Panc1 (cell line): ENCODE measurements around the gene KIF21B. TPM values are rescaled to one million over a fixed set of nuclear protein-coding genes. Genes with fewer than 3 reads are reported as not detected.

Source experiments
- ATAC-seq: fragments of 200-7000 bp; cut with Tn5 transposase; 2 replicates; pipeline ENCODE4 v1.9.1; 2020; ENCODE audit warnings: mild to moderate bottlenecking, moderate library complexity
- BruUV-seq: library from RNA; stranded (reverse); fragments of 400-500 nt; replicated peaks from 2 replicates; lab custom pipeline; 2021; lab: Mats Ljungman, UMichigan
- CTCF ChIA-PET: fragments of 300-600 bp; sonication (Branson Sonifier 250); formaldehyde crosslinking; loops from one replicate; lab custom pipeline; 2022; ENCODE audit warnings: antibody characterized with exemption; lab: Charles Lee
- POLR2A ChIA-PET: fragments of 300-600 bp; sonication (Branson Sonifier 250); formaldehyde crosslinking; loops from one replicate; lab custom pipeline; 2022; ENCODE audit warnings: antibody characterized with exemption; lab: Charles Lee
- DNase-seq: peaks from one replicate; pipeline ENCODE4 v3.0.0-alpha.2; 2010; ENCODE audit warnings: low read depth, low spot score
- H3K27ac ChIP-seq: 2 replicates; pipeline ENCODE4 v1.5.1; 2011; ENCODE audit warnings: mild to moderate bottlenecking, low read length, inconsistent platforms
- H3K27me3 ChIP-seq: fragments of 200-500 bp; sonication (Bioruptor generic); 2 replicates; pipeline ENCODE4 v1.6.0; 2014; ENCODE audit warnings: low read length, inconsistent platforms; ENCODE audit not compliant: control insufficient read depth, insufficient read depth
- H3K36me3 ChIP-seq: fragments of 200-500 bp; sonication (Bioruptor generic); 2 replicates; pipeline ENCODE4 v1.5.1; 2014; ENCODE audit warnings: inconsistent platforms, mild to moderate bottlenecking, low read length, moderate library complexity; ENCODE audit not compliant: control insufficient read depth, insufficient read depth
- H3K4me1 ChIP-seq: 2 replicates; pipeline ENCODE4 v1.5.1; 2011; ENCODE audit warnings: inconsistent platforms, mild to moderate bottlenecking, low read length, moderate library complexity; ENCODE audit not compliant: control insufficient read depth, insufficient read depth
- H3K4me3 ChIP-seq, 2 experiments: 2 replicates each; pipeline ENCODE4 v1.5.1; 2011 to 2012; ENCODE audit warnings: low read depth in 2 of 2, low read length in 2 of 2, mild to moderate bottlenecking in 2 of 2, inconsistent platforms in 1 of 2, moderate library complexity in 1 of 2
- H3K9me3 ChIP-seq: fragments of 200-500 bp; sonication (Bioruptor generic); 2 replicates; pipeline ENCODE4 v1.5.1; 2014; ENCODE audit warnings: low read depth, mild to moderate bottlenecking, inconsistent platforms, low read length, moderate library complexity; ENCODE audit not compliant: control insufficient read depth, insufficient read depth
- POLR2AphosphoS5 ChIP-seq: IDR thresholded peaks from 2 replicates; pipeline ENCODE4 v1.6.1; 2012; ENCODE audit warnings: mild to moderate bottlenecking, low read depth, low read length, moderate library complexity
- SIN3A ChIP-seq: IDR thresholded peaks from 2 replicates; pipeline ENCODE4 v1.6.1; 2012; ENCODE audit warnings: low read depth, mild to moderate bottlenecking, low read length, moderate library complexity, borderline replicate concordance; ENCODE audit not compliant: insufficient read depth
- TCF7L2 ChIP-seq: IDR thresholded peaks from 2 replicates; pipeline ENCODE4 v1.6.1; 2011; ENCODE audit warnings: mild to moderate bottlenecking, low read depth, low read length, inconsistent platforms
- in situ Hi-C: cut with HindIII; loops from 2 replicates; pipeline ENCODE4 v1.10.0; 2016; ENCODE audit warnings: low sequenced_read_pairs, low pct_unique_long_range_greater_than_20kb
- intact Hi-C: fragments of 100-400 bp; cut with micrococcal nuclease; formaldehyde crosslinking; loops from one replicate; pipeline ENCODE4 v1.10.0; 2022; ENCODE audit not compliant: unreplicated experiment
- total RNA-seq: library from RNA; stranded (reverse); gene quantifications from one replicate; pipeline ENCODE4 v1.2.1, GENCODE V29; 2021; ENCODE audit not compliant: unreplicated experiment
- TF ChIP-seq, protein P1 (sequence below): fragments of 450-650 bp; IDR thresholded peaks from 2 replicates; pipeline ENCODE4 v1.5.1; 2017; ENCODE audit warnings: mild to moderate bottlenecking
- TF ChIP-seq, protein P2 (sequence below), 2 experiments: IDR thresholded peaks; 2 replicates each; pipeline ENCODE4 v1.6.1; 2011 to 2012; ENCODE audit warnings: low read depth in 2 of 2, control low read depth in 1 of 2, low read length in 1 of 2, mild to moderate bottlenecking in 1 of 2, moderate library complexity in 1 of 2; ENCODE audit not compliant: insufficient read depth in 1 of 2

The KIF21B gene
- total RNA-seq, 1 experiment from 2014 or later, result 0.46 TPM

GRCh38 chr1:201054091-201054543 is 30.6 kb upstream of the KIF21B start:
- BruUV-seq, result no TSS peak
- peaks cover 6% of the 10 kb centered on the region; the same call in 1 of the 2 replicates for H3K27me3 ChIP-seq
- in situ Hi-C loops (no loop called here), intact Hi-C loops (no loop called here)
- no peak overlapping the region for H3K27ac ChIP-seq
- ChIA-PET CTCF (no interaction called here), POLR2A (no interaction called here)
- TF ChIP-seq, protein P1, sequence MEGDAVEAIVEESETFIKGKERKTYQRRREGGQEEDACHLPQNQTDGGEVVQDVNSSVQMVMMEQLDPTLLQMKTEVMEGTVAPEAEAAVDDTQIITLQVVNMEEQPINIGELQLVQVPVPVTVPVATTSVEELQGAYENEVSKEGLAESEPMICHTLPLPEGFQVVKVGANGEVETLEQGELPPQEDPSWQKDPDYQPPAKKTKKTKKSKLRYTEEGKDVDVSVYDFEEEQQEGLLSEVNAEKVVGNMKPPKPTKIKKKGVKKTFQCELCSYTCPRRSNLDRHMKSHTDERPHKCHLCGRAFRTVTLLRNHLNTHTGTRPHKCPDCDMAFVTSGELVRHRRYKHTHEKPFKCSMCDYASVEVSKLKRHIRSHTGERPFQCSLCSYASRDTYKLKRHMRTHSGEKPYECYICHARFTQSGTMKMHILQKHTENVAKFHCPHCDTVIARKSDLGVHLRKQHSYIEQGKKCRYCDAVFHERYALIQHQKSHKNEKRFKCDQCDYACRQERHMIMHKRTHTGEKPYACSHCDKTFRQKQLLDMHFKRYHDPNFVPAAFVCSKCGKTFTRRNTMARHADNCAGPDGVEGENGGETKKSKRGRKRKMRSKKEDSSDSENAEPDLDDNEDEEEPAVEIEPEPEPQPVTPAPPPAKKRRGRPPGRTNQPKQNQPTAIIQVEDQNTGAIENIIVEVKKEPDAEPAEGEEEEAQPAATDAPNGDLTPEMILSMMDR, result no peak
- no peak for TF ChIP-seq SIN3A
- TF ChIP-seq TCF7L2, result no peak
- TF ChIP-seq, protein P2, sequence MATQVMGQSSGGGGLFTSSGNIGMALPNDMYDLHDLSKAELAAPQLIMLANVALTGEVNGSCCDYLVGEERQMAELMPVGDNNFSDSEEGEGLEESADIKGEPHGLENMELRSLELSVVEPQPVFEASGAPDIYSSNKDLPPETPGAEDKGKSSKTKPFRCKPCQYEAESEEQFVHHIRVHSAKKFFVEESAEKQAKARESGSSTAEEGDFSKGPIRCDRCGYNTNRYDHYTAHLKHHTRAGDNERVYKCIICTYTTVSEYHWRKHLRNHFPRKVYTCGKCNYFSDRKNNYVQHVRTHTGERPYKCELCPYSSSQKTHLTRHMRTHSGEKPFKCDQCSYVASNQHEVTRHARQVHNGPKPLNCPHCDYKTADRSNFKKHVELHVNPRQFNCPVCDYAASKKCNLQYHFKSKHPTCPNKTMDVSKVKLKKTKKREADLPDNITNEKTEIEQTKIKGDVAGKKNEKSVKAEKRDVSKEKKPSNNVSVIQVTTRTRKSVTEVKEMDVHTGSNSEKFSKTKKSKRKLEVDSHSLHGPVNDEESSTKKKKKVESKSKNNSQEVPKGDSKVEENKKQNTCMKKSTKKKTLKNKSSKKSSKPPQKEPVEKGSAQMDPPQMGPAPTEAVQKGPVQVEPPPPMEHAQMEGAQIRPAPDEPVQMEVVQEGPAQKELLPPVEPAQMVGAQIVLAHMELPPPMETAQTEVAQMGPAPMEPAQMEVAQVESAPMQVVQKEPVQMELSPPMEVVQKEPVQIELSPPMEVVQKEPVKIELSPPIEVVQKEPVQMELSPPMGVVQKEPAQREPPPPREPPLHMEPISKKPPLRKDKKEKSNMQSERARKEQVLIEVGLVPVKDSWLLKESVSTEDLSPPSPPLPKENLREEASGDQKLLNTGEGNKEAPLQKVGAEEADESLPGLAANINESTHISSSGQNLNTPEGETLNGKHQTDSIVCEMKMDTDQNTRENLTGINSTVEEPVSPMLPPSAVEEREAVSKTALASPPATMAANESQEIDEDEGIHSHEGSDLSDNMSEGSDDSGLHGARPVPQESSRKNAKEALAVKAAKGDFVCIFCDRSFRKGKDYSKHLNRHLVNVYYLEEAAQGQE (IDR thresholded peaks at IDR 0.05; ENCODE audit: insufficient read depth in 1 of 2, low read depth in 2 of 2, low read length in 1 of 2), result no peak
- no peak for TF ChIP-seq POLR2AphosphoS5
- ATAC-seq, result no peak
- H3K36me3 ChIP-seq, result no peaks in the 10 kb centered on the region
- H3K4me1 ChIP-seq, result no peaks in the 10 kb centered on the region
- no peak overlapping the region for H3K4me3 ChIP-seq
- DNase-seq, result no peak
- no peaks in the 10 kb centered on the region for H3K9me3 ChIP-seq

GRCh38 chr1:201053155-201053860 is 29.8 kb upstream of the KIF21B start:
- in situ Hi-C loops, result no loop called here
- peak; percentile 15; the same call in 1 of the 2 replicates for ATAC-seq
- CTCF ChIA-PET, result interaction anchor here (0.6 kb wide), 1 partner anchor 75 kb away, joined by 3 read pairs; no protein-coding TSS in a partner anchor

More at GRCh38 chr1:201053155-201053860, 29.8 kb upstream of the KIF21B start:
- no TSS peak for BruUV-seq
- no peaks in the 10 kb centered on the region for H3K9me3 ChIP-seq
- TF ChIP-seq POLR2AphosphoS5 (no peak), SIN3A (no peak), TCF7L2 (no peak)
- TF ChIP-seq, protein P1, result no peak
- TF ChIP-seq, protein P2 (IDR thresholded peaks at IDR 0.05; ENCODE audit: insufficient read depth in 1 of 2, low read depth in 2 of 2, low read length in 1 of 2), result no peak
- intact Hi-C loops, result no loop called here
- no peak for DNase-seq
- H3K27ac ChIP-seq, result no peak overlapping the region
- POLR2A ChIA-PET, result no interaction called here
- no peaks in the 10 kb centered on the region for H3K4me1 ChIP-seq
- no peaks in the 10 kb centered on the region for H3K36me3 ChIP-seq
- H3K4me3 ChIP-seq, result no peak overlapping the region
- H3K27me3 ChIP-seq, result peaks cover 6% of the 10 kb centered on the region; the same call in 1 of the 2 replicates
